ENCODE data around the gene HASPIN.
"Not testable (repeated sequence)": the region's sequence is repeated elsewhere in the genome, so short reads cannot be mapped to it uniquely, and the experiment has no call there.

HASPIN gene

DNA sequence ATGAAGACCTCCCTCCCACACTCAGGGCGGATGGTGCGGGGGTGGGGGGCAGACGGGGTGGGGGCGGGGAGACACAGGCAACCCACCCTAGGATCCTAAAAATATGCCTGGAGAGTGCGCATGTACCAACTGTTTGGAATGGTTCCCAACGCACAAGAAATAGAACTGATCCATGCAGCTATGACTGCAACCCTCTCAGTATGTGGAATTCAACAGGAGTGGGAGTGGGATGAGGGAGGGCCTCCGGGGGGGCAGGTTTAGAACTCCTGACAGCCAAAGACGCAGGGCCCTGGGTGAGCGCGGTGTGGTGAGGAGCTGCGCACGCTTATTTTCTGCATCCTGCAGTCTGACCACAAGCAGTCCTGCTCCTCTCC is 26.6 kb upstream of the HASPIN start:
- DNase-seq (ENCODE audit: low spot score) = no peak
- TF ChIP-seq, protein P1, sequence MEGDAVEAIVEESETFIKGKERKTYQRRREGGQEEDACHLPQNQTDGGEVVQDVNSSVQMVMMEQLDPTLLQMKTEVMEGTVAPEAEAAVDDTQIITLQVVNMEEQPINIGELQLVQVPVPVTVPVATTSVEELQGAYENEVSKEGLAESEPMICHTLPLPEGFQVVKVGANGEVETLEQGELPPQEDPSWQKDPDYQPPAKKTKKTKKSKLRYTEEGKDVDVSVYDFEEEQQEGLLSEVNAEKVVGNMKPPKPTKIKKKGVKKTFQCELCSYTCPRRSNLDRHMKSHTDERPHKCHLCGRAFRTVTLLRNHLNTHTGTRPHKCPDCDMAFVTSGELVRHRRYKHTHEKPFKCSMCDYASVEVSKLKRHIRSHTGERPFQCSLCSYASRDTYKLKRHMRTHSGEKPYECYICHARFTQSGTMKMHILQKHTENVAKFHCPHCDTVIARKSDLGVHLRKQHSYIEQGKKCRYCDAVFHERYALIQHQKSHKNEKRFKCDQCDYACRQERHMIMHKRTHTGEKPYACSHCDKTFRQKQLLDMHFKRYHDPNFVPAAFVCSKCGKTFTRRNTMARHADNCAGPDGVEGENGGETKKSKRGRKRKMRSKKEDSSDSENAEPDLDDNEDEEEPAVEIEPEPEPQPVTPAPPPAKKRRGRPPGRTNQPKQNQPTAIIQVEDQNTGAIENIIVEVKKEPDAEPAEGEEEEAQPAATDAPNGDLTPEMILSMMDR (IDR thresholded peaks at IDR 0.05; ENCODE audit: extremely low read depth, missing control alignments) = no peak

DNA sequence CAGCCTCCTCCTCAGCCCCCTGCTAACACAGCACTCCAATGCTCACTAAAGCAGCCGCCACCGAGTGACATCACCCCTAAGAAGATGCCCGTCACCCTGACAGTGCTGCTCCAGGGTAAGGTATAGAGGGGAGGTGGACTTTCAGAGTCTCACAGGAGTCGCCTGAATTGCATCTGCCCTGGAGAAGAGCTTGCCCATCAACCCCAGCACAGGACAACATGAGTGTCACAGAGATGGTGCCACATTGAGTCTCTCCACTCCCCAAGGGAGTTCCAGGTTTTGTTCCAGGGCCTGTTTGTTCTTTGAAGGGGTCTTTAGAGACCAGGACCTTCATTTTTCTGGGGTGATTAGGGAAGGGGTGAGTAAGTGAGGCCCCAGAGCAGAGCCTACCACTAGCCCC is 25.6 kb upstream of the HASPIN start:
- no peak for DNase-seq (ENCODE audit: low spot score)
- TF ChIP-seq, protein P1 (IDR thresholded peaks at IDR 0.05; ENCODE audit: extremely low read depth, missing control alignments) = no peak

DNA sequence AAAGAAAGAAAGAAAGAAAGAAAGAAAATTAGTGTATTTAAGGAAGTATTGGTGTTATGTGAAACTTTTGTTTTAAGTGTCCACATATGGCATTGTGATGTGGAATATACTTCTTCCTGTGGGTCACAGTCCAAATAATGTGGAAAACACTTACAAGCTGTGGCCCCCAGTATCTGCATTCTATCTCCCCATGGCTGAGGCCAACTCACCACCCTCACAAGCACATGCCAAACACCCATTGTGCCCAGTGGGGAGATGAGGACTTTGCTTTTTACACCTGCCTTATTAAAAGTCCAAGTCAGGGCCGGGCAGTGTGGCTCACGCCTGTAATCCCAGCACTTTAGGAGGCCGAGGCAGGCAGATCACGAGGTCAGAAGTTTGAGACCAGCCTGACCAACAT is 23.8 kb upstream of the HASPIN start:
- DNase-seq (ENCODE audit: low spot score) = no peak
- TF ChIP-seq, protein P1 (IDR thresholded peaks at IDR 0.05; ENCODE audit: extremely low read depth, missing control alignments) = no peak

DNA sequence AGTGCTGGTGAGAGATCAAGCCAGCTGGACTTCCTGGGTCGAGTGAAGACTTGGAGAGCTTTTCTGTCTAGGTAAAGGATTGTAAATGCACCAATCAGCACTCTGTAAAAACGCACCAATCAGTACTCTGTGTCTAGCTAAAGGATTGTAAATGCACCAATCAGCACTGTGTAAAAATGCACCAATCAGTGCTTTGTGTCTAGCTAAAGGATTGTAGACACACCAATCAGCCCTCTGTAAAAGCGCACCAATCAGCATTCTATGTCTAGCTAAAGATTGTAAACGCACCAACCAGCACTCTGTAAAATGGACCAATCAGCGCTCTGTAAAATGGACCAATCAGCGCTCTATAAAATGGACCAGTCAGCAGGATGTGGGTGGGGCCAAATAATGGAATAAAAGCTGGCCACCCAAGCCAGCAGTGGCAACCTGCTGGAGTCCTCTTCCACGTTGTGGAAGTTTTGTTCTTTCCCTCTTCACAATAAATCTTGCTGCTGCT is 21.6 kb upstream of the HASPIN start:
- not testable (repeated sequence) for DNase-seq (ENCODE audit: low spot score)

DNA sequence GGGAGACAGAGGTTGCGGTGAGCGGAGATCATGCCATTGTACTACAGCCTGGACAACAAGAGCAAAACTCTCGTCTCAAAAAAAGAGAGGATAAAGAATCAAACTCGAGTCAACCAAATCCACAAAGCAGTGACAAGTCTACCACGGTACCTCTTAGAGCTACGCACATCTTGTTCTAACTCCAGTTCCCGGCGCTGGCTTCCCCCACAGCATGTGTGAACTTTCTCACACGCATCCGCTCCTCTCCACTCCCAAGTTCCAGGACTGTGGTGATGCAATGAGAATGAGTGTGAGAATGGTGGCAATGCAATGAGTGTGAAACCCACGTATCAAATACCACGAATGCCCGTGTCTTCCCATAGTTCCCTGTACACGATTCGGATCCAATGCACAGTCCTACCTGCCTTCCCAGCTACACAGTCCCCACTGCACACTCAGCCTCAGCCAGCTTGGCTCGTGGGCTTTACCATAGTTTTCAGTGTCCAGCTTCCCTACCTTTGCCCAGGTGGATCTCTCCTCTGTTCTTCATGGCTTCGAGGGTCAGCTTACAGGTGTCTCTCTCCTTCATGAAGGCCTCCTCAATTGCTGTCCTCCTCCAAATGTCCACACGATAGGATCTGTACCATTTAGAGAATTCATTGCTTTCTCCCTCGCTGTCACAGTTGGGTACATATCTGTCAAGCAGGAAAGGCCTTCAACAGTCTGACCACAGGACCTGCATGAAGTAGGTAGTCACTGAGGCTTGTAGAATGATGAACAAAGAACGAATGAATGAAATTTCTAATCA is 18.6 kb upstream of the HASPIN start:
- TF ChIP-seq, protein P1 (IDR thresholded peaks at IDR 0.05; ENCODE audit: extremely low read depth, missing control alignments) = no peak

DNA sequence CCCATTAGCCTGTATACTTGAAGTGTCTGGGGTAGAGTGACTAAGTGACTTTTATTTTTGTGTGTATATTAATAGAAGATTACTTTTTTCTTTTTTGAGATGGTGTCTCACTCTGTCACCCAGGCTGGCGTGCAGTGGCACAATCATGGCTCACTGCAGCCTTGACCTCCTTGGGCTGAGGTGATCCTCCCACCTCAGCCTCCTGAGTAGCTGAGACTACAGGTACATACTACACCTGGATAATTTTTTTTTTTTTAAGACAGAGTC is 18.1 kb upstream of the HASPIN start:
- DNase-seq (ENCODE audit: low spot score) = not testable (repeated sequence)

More for the DNA sequence above, 18.6 kb upstream of the HASPIN start:
- DNase-seq (ENCODE audit: low spot score) = no peak

DNA sequence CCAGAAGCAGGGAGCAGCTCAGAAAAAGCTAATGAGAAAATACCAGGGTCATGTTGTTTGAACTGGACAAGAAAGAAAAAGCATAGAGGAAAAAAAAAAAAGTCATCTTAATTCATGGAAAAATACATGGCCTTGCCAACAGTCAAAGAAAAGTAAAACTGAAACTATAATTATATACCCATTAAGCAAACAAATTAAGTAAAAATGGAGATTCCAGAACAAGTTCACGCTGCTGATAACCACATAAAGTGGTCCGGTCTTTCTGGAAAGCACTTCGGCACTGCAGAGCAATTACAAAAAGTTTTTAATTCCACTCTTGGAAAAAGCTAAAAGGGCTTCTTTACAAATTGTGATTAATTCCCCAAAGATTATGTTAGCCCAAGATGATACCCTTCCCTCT is 15.3 kb upstream of the HASPIN start:
- TF ChIP-seq, protein P1 (IDR thresholded peaks at IDR 0.05; ENCODE audit: extremely low read depth, missing control alignments) = no peak
- DNase-seq (ENCODE audit: low spot score) = no peak

DNA sequence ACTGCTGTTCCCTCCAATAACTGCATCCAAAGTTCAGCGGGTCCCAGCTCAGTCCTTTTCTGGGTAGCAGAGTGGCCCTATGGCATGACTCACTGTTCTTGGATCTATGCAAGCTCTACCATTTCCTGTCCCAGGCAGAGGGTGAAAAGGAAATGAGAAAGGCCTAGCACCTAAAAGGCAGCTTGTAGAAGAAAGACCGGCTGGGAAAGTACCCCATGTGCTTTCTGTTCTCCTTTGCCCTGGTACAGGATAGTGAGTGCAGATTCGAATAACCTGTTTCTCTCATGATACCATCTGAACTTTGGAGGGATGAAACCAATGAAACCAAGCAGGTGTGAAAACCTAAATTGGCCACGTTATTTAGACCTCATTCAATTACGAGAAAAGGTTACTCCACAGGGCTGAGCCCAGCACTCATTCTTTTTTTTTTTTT is 12.7 kb upstream of the HASPIN start:
- peak; percentile 83 for DNase-seq (ENCODE audit: low spot score)
- TF ChIP-seq, protein P1 (IDR thresholded peaks at IDR 0.05; ENCODE audit: extremely low read depth, missing control alignments) = no peak

All from GM20000 (cell line).